ENCODE results near the gene SLC12A1.

The SLC12A1 gene

DNA sequence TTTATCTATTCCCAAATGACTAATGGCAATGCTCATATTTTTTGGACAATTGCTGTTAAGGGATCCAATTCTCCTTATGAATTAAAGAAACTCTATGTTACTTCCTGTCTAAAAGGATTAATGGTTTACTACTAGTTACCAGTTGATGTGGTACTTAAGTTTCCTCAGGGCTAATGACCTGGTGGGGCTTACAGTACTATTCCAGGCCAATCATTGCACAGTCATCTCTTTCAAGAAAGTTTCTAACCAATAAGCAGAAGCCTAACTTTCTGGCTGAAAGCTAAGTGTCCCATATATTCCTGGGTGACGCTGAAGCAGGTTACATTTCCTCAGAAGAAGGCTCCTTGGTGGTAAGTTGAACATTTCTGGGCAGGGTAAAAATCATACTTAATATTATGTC, at the start of gene SLC12A1:
TSS of gene SLC12A1 (plus strand) at position 322 of the 400 bp plus-strand sequence. CDS start 1,418 bp downstream, outside the sequence.
- DNase-seq (ENCODE audit: low read depth): no peak
- TF ChIP-seq, protein P1, sequence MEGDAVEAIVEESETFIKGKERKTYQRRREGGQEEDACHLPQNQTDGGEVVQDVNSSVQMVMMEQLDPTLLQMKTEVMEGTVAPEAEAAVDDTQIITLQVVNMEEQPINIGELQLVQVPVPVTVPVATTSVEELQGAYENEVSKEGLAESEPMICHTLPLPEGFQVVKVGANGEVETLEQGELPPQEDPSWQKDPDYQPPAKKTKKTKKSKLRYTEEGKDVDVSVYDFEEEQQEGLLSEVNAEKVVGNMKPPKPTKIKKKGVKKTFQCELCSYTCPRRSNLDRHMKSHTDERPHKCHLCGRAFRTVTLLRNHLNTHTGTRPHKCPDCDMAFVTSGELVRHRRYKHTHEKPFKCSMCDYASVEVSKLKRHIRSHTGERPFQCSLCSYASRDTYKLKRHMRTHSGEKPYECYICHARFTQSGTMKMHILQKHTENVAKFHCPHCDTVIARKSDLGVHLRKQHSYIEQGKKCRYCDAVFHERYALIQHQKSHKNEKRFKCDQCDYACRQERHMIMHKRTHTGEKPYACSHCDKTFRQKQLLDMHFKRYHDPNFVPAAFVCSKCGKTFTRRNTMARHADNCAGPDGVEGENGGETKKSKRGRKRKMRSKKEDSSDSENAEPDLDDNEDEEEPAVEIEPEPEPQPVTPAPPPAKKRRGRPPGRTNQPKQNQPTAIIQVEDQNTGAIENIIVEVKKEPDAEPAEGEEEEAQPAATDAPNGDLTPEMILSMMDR (IDR thresholded peaks at IDR 0.05; ENCODE audit: insufficient read depth, low read depth, low read length, missing control alignments): no peak
- H3K4me3 ChIP-seq (ENCODE audit: low read depth, low read length): no peak within 1 kb of the TSS

DNA sequence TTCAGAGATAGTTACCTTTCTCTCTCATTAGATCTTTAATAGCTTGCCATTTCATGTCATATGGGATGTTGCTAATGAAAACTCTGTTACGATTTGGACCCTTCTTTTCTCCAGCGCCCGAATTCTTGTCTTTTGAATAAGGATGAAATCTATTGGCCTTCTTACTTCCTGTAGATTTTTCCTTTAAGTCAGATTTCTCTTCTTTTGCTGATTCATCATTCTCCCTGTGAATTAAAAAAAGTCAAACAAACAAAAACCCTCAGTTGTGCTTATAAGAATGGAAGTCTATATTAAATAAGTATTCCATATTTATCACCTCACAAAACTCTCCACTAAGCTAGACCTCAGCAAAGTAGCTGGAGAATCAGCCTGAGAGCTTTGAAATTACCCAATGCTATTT, 37.5 kb upstream of the SLC12A1 start:
- no peak for DNase-seq (ENCODE audit: low read depth)
- TF ChIP-seq, protein P1 (IDR thresholded peaks at IDR 0.05; ENCODE audit: insufficient read depth, low read depth, low read length, missing control alignments): no peak
- no peak overlapping the region for H3K4me3 ChIP-seq (ENCODE audit: low read depth, low read length)

DNA sequence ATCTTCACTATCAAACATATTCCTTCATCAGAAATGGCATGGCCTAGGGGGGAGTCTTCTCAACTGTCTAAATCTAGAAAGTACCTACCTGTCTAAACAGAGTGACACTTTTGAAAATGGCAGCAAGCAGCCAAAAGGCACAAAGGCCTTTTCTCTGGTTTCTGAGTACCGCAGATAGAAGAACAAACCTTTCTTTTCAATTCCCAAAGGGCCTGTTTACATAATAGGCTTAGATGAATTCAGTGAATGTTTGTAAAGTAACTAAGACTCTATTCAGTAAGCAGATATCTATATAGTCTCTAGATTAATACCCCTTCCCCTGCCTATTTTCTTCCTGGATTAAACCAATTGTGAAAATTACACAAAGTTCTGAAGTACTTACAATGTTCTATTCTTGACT, 35.1 kb upstream of the SLC12A1 start:
- DNase-seq (ENCODE audit: low read depth): no peak
- H3K4me3 ChIP-seq (ENCODE audit: low read depth, low read length): no peak overlapping the region
- TF ChIP-seq, protein P1 (IDR thresholded peaks at IDR 0.05; ENCODE audit: insufficient read depth, low read depth, low read length, missing control alignments): no peak

DNA sequence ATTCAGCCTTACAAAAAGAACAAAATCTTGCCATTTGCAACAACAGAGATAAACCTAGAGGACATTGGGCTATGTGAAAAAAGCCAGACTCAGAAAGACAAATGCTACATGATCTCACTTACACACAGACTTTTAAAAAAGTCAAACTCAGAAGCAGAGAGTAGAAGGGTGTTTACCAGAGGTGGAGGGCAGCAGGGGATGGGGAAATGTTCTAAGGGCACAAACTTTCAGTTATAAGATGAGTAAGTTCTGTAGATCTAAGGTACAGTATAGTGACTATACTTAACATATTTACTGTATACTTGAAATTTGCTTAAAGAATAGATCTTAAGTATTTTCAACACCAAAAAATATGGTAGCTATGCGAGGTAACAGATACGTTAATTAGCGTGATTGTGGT, 31.0 kb upstream of the SLC12A1 start:
- DNase-seq (ENCODE audit: low read depth): peak; percentile 21
- TF ChIP-seq, protein P1 (IDR thresholded peaks at IDR 0.05; ENCODE audit: insufficient read depth, low read depth, low read length, missing control alignments): no peak
- H3K4me3 ChIP-seq (ENCODE audit: low read depth, low read length): no peak overlapping the region

DNA sequence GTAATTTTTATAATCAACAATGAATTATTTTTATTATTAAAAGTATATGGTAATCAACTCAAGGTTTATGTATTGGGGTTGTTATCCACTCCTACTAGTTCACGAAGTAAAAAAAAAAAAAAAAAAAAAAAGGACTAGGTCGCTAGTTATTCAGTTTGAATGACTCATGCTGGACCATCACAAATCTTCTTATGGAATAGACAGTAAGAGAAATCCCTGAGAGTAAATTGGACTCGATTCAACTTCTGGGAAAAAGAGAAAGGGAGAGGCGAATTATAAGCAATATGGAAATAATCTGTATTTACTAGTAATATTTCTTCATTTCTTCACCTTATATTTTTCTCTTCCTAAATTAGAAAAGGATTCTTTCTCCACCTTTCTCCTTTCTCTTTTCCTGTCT, 30.0 kb upstream of the SLC12A1 start:
- no peak for DNase-seq (ENCODE audit: low read depth)
- TF ChIP-seq, protein P1 (IDR thresholded peaks at IDR 0.05; ENCODE audit: insufficient read depth, low read depth, low read length, missing control alignments): no peak

DNA sequence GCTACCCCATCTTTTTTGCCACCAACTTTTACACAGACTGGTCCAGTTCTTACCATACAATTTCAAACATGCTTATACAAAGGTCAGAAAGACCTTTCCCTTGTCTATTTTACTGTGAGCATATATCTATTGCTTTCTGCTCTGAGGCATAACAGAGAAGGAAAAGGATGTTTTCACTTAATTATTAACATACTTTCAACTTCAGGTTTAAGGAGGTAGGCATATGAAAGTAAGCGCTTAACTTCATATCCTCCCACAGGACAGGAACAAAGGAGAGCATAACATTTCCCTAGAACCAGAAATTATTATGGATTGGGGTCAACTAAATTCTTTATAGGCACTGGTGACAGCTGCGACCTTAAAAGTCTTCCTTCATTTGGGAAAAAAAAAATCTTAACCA, 29.1 kb upstream of the SLC12A1 start:
- H3K4me3 ChIP-seq (ENCODE audit: low read depth, low read length): peak overlapping the region; percentile 75
- DNase-seq (ENCODE audit: low read depth): no peak
- TF ChIP-seq, protein P1 (IDR thresholded peaks at IDR 0.05; ENCODE audit: insufficient read depth, low read depth, low read length, missing control alignments): no peak

More for the DNA sequence above, 30.0 kb upstream of the SLC12A1 start:
- H3K4me3 ChIP-seq (ENCODE audit: low read depth, low read length): no peak overlapping the region

DNA sequence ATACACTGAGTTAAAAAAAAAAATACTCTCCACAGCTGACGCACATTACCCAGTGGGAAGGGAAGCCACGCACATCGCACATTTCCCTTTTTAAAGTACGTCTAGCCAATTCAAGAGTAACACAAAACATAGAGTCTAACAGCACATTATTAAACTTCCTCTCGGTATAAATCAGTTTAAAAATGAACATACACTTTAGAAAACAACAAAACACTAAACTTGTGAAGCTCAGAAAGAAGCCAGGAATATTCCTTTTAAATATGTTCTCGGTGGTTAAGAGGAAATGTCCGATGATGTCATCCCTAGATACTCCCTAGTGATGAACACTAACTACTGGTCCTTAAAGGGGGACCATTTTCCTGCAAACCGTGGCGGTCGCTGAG, 28.7 kb upstream of the SLC12A1 start:
- peak overlapping the region; percentile 75 for H3K4me3 ChIP-seq (ENCODE audit: low read depth, low read length)
- TF ChIP-seq, protein P1 (IDR thresholded peaks at IDR 0.05; ENCODE audit: insufficient read depth, low read depth, low read length, missing control alignments): no peak
- DNase-seq (ENCODE audit: low read depth): peak; percentile 48
